ENCODE data around the gene GALNT10. TPM values are rescaled to one million over a fixed set of nuclear protein-coding genes. Genes with fewer than 3 reads are reported as not detected.

The GALNT10 gene
- total and polyA plus RNA-seq, 2 of the 4 experiments (the other 2 are of a cell fraction) = 46.2 to 67.0 TPM

DNA sequence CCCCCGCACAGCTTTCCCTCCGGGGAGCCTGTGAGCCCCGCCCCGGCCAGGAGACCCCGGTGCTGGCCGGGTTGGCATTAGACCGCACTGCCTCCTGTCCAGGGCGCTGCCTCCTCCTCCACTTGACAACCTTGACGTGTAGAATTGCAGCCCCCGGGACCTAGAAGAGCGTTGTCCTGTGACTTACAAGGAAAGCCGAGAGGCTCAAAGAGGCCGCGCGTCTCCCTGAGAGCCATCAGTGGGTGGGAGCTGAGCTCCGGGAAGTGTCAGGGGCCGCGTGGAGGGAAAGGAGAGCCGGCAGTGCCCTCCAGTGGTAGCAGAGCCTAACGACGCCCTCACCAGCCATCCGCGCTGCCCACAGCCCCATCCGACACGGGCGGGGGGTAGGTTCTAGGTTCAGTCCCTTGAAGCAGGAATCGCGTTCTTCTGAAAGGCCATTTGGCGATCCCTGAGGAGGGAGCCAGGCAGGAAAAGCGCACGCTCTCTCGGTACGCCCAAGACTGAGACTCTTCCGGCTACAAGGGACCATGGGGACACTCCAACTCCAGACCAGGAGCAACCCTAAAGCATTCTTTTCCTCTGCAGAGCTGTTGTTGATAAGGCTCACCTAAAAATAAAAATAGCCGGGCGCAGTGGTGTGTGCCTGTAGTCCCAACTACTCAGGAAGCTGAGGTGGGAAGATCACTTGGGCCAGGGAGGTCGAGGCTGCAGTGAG is 214.7 kb downstream of the GALNT10 start:
- peak overlapping the region; percentile 90 for H3K4ac ChIP-seq (ENCODE audit: low read depth, low read length)
- H3K9me3 ChIP-seq (ENCODE audit: control insufficient read depth, insufficient read depth, low read length) = no peaks in the 10 kb centered on the region
- no peaks in the 10 kb centered on the region for H4K20me1 ChIP-seq (ENCODE audit: insufficient read depth, low read length)
- ATAC-seq (ENCODE audit: low read depth) (peak; percentile 98), DNase-seq (peak; percentile 68)
- peak overlapping the region; percentile 36 to 77; a peak in 1 of 4 replicates for H4K8ac ChIP-seq (ENCODE audit: low read depth in 2 of 2, low read length in 2 of 2)
- peak overlapping the region; percentile 93 for H2AK5ac ChIP-seq (ENCODE audit: low read depth, low read length)
- H3K9ac ChIP-seq (ENCODE audit: low read depth, low read length) = peak overlapping the region; percentile 35; the same call in 1 of the 2 replicates
- no peak overlapping the region; the same call in 2 of the 3 replicates for H2BK15ac ChIP-seq (ENCODE audit: low read depth, low read length)
- in situ Hi-C loops (cut with MboI; ENCODE audit: low sequenced_read_pairs) = loop anchor here (5.0 kb wide), 2 partner anchors 218 to 333 kb away; no protein-coding TSS in a partner anchor
- 0 out of 2 replicates have a peak overlapping the region, but pooled peaks have one; percentile 75 for H3K23ac ChIP-seq (ENCODE audit: low read depth, low read length)
- peak overlapping the region; percentile 63; the same call in 1 of the 2 replicates for H3K14ac ChIP-seq (replicated peaks; ENCODE audit: low read depth, low read length)
- no peaks in the 10 kb centered on the region for H3K36me3 ChIP-seq (ENCODE audit: control insufficient read depth, insufficient read depth, low read length)
- peaks cover 0 to 7% of the 10 kb centered on the region in 2 experiments; a peak in 2 of 4 replicates for H3K79me1 ChIP-seq (ENCODE audit: low read depth in 1 of 2, low read length in 2 of 2)
- H2BK20ac ChIP-seq (ENCODE audit: low read depth, low read length) = peak overlapping the region; percentile 65; the same call in 1 of the 2 replicates
- H3K27me3 ChIP-seq (ENCODE audit: control insufficient read depth, insufficient read depth, low read length) = no peaks in the 10 kb centered on the region
- BruUV-seq (replicated peaks) = no TSS peak
- H3K56ac ChIP-seq (ENCODE audit: extremely low read depth, insufficient read depth, low read length) = no peak overlapping the region
- ChIA-PET CTCF (interaction anchor here (0.6 to 3.1 kb wide), 18 partner anchors 10 to 347 kb away, joined by 3 to 26 read pairs (median 4); partner anchors contain the start of gene GALNT10), POLR2A (ENCODE audit: unreplicated experiment) (no interaction called here)
- H2BK120ac ChIP-seq (ENCODE audit: low read depth, low read length) = peak overlapping the region; percentile 74; the same call in 1 of the 2 replicates
- WGBS, 2 experiments (ENCODE audit: extremely low coverage in 2 of 2, insufficient read length in 1 of 2) = 3% methylated on average over 12 of the region's 37 CpGs; no CpG with 5 or more reads in 1 of the 2 experiments
- dilution Hi-C loops (cut with HindIII; ENCODE audit: low sequenced_read_pairs, unreplicated experiment) = no loop called here
- H3K9me1 ChIP-seq (ENCODE audit: insufficient read depth, low read length) = 0 out of 2 replicates have a peak, but pooled peaks cover 5% of the 10 kb centered on the region
- no peak overlapping the region for H2BK5ac ChIP-seq (ENCODE audit: low read depth, low read length, poor library complexity, severe bottlenecking)
- intact Hi-C loops (cut with micrococcal nuclease) = loop anchor here (1.0 kb wide), 2 partner anchors 215 to 333 kb away; partner anchors contain the start of gene GALNT10
- peak overlapping the region; percentile 70 for H4K91ac ChIP-seq (ENCODE audit: insufficient read depth, low read depth, low read length)
- H3K4me3 ChIP-seq (ENCODE audit: insufficient read depth, low read depth, low read length) = peak overlapping the region; percentile 23; the same call in 1 of the 2 replicates
- H2AFZ ChIP-seq (replicated peaks; ENCODE audit: low read length, poor library complexity) = peak overlapping the region; percentile 92
- H3K4me1 ChIP-seq (ENCODE audit: control insufficient read depth, insufficient read depth, low read length) = peaks cover 3% of the 10 kb centered on the region; the same call in 1 of the 2 replicates
- peak overlapping the region; percentile 28; the same call in 1 of the 2 replicates for H3K27ac ChIP-seq (ENCODE audit: insufficient read depth, low read length)
- peak overlapping the region; percentile 29 for H2AK9ac ChIP-seq (replicated peaks; ENCODE audit: low read depth, low read length, poor library complexity)
- H3K4me2 ChIP-seq (ENCODE audit: low read depth, low read length) = peak overlapping the region; percentile 74
- H4K5ac ChIP-seq (ENCODE audit: low read depth, low read length) = no peak overlapping the region; the same call in 1 of the 2 replicates
- peak overlapping the region; percentile 39; the same call in 1 of the 2 replicates for H3K18ac ChIP-seq (ENCODE audit: low read depth, low read length)
- TF ChIP-seq, protein P1, sequence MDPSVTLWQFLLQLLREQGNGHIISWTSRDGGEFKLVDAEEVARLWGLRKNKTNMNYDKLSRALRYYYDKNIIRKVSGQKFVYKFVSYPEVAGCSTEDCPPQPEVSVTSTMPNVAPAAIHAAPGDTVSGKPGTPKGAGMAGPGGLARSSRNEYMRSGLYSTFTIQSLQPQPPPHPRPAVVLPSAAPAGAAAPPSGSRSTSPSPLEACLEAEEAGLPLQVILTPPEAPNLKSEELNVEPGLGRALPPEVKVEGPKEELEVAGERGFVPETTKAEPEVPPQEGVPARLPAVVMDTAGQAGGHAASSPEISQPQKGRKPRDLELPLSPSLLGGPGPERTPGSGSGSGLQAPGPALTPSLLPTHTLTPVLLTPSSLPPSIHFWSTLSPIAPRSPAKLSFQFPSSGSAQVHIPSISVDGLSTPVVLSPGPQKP (IDR thresholded peaks at IDR 0.05; ENCODE audit: borderline replicate concordance, low read depth, low read length) = no peak
- TF ChIP-seq FOS (IDR thresholded peaks at IDR 0.05; ENCODE audit: low read depth, low read length) (no peak), SMC3 (IDR thresholded peaks at IDR 0.05; ENCODE audit: low read depth, low read length) (peak; percentile 90), NFE2L2 (IDR thresholded peaks at IDR 0.05; ENCODE audit: low read depth, low read length) (no peak), CEBPB (IDR thresholded peaks at IDR 0.05; ENCODE audit: low read depth, low read length) (no peak), MXI1 (IDR thresholded peaks at IDR 0.05; ENCODE audit: borderline replicate concordance, low read depth, low read length) (no peak), RFX5 (IDR thresholded peaks at IDR 0.05; ENCODE audit: low read depth, low read length) (no peak), RAD21 (IDR thresholded peaks at IDR 0.05; ENCODE audit: low read length) (peak; percentile 97), CHD1 (IDR thresholded peaks at IDR 0.05; ENCODE audit: low read depth, low read length) (no peak), POLR2A (IDR thresholded peaks at IDR 0.05; ENCODE audit: low read depth, low read length) (peak; percentile 44; the same call in 1 of the 2 replicates), RCOR1 (IDR thresholded peaks at IDR 0.05; ENCODE audit: insufficient replicate concordance, low read length) (no peak), MAZ (IDR thresholded peaks at IDR 0.05; ENCODE audit: borderline replicate concordance, low read depth, low read length) (peak; percentile 77), BHLHE40 (IDR thresholded peaks at IDR 0.05; ENCODE audit: low read depth, low read length) (no peak), MAFK (IDR thresholded peaks at IDR 0.05; ENCODE audit: low read depth, low read length) (no peak)
- TF ChIP-seq, protein P2, sequence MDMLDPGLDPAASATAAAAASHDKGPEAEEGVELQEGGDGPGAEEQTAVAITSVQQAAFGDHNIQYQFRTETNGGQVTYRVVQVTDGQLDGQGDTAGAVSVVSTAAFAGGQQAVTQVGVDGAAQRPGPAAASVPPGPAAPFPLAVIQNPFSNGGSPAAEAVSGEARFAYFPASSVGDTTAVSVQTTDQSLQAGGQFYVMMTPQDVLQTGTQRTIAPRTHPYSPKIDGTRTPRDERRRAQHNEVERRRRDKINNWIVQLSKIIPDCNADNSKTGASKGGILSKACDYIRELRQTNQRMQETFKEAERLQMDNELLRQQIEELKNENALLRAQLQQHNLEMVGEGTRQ (IDR thresholded peaks at IDR 0.05; ENCODE audit: low read depth, low read length) = no peak

Data from IMR-90 (cell line).